Omental fat pad (tissue), 4 donors: ENCODE results near the gene PCDHA8. TPM values are rescaled to one million over a fixed set of nuclear protein-coding genes. Genes with fewer than 3 reads are reported as not detected.
"Not testable (repeated sequence)": the region's sequence is repeated elsewhere in the genome, so short reads cannot be mapped to it uniquely, and the experiment has no call there.

Experiments
- ATAC-seq: fragments of 150-250 bp; one replicate; pipeline ENCODE4 v1.9.1; 2016; ENCODE audit warnings: mild to moderate bottlenecking, moderate library complexity; ENCODE audit not compliant: low FRiP score
- DNase-seq: peaks from one replicate; pipeline ENCODE4 v3.0.0-alpha.2; 2019; ENCODE audit warnings: low spot score
- CTCF ChIP-seq, 3 donors: fragments of 450-650 bp; IDR thresholded peaks; one replicate each; pipeline ENCODE4 v1.5.1; 2016 to 2017; ENCODE audit warnings: antibody characterized with exemption in 3 of 3, mild to moderate bottlenecking in 3 of 3, moderate library complexity in 2 of 3
- total RNA-seq, 4 donors: library from RNA; depleted of rRNA; stranded (reverse); fragments of >200 nt; gene quantifications; one replicate each; pipeline ENCODE4 v1.1.0, GENCODE V29; 2016

Gene PCDHA8
- total RNA-seq: under 1 TPM; 0.13 to 0.79 (median 0.35) TPM

- ATAC-seq (no peak), DNase-seq (no peak)
- TF ChIP-seq CTCF (IDR thresholded peaks at IDR 0.05): no peak
These were observed at the start of gene PCDHA8 for GRCh38 chr5:140840978-140841962. TSS of gene PCDHA8 (plus strand) at chr5:140841187. CDS start at chr5:140841322, 135 bp downstream.

GRCh38 chr5:140794595-140795258, 46.3 kb upstream of the PCDHA8 start, which contains the start of gene PCDHA2:
TSS of gene PCDHA2 (plus strand) at chr5:140794852.
- ATAC-seq (no peak), DNase-seq (no peak)
- no peak for TF ChIP-seq CTCF (IDR thresholded peaks at IDR 0.05)

GRCh38 chr5:140795259-140795641, 45.7 kb upstream of the PCDHA8 start:
- ATAC-seq (no peak), DNase-seq (no peak)
- no peak for TF ChIP-seq CTCF (IDR thresholded peaks at IDR 0.05)

GRCh38 chr5:140796072-140796717, 44.8 kb upstream of the PCDHA8 start:
- not testable (repeated sequence) for ATAC-seq

GRCh38 chr5:140796718-140797095, 44.3 kb upstream of the PCDHA8 start:
- DNase-seq (no peak), ATAC-seq (no peak)
- no peak for TF ChIP-seq CTCF (IDR thresholded peaks at IDR 0.05)

More at GRCh38 chr5:140796072-140796717, 44.8 kb upstream of the PCDHA8 start:
- DNase-seq: not testable (repeated sequence)

- no peak for DNase-seq
- ATAC-seq: no peak
- TF ChIP-seq CTCF (IDR thresholded peaks at IDR 0.05): no peak
These were observed 40.0 kb upstream of the PCDHA8 start, which contains the start of gene PCDHA3 for GRCh38 chr5:140800816-140801493. TSS of gene PCDHA3 (plus strand) at chr5:140801057.
